Right lobe of liver (tissue), 6 donors: ENCODE results near the gene MYPN. TPM values are rescaled to one million over a fixed set of nuclear protein-coding genes. Genes with fewer than 3 reads are reported as not detected.

Experiments used
- ATAC-seq, 4 donors: fragments of 200-7000 bp; cut with Tn5 transposase; one replicate each; pipeline ENCODE4 v1.9.1; 2020; ENCODE audit warnings: mild to moderate bottlenecking in 4 of 4, moderate library complexity in 4 of 4
- DNase-seq, 3 donors: peaks; one replicate each; pipeline ENCODE4 v3.0.0-alpha.2; 2020
- H3K27ac ChIP-seq, 3 donors: fragments of 200-600 bp; one replicate each; pipeline ENCODE4 v1.8.0; 2022
- H3K27me3 ChIP-seq, 2 donors: fragments of 200-600 bp; one replicate each; pipeline ENCODE4 v1.8.0; 2022
- H3K36me3 ChIP-seq, 4 donors: fragments of 200-600 bp; sonication (generic) in 1 of 4; one replicate each; pipeline versions ENCODE4 v1.5.1 to v1.8.0; 2017 to 2022; ENCODE audit warnings: control low read depth in 1 of 4
- H3K4me1 ChIP-seq, 4 donors: fragments of 200-600 bp; sonication (generic) in 1 of 4; one replicate each; pipeline versions ENCODE4 v1.5.1 to v1.8.0; 2017 to 2022; ENCODE audit warnings: control low read depth in 1 of 4
- H3K4me3 ChIP-seq, 3 donors: fragments of 200-600 bp; one replicate each; pipeline ENCODE4 v1.8.0; 2022
- H3K9me3 ChIP-seq, 4 donors: fragments of 200-600 bp; sonication (generic) in 1 of 4; one replicate each; pipeline versions ENCODE4 v1.5.1 to v1.8.0; 2017 to 2022; ENCODE audit warnings: control low read depth in 1 of 4
- POLR2A ChIP-seq: fragments of 450-650 bp; IDR thresholded peaks from one replicate; pipeline ENCODE4 v1.6.1; 2017; ENCODE audit warnings: antibody characterized with exemption, mild to moderate bottlenecking
- WGBS: methylation state at CpG from one replicate; pipeline ENCODE4 v1.1.6; 2018; ENCODE audit warnings: low coverage, low lambda C conversion rate; ENCODE audit not compliant: insufficient coverage; ENCODE audit errors: missing lambda C conversion rate; 5-methylcytosine and 5-hydroxymethylcytosine counted together
- intact Hi-C, 2 donors: fragments of 100-400 bp; cut with DNase I; formaldehyde crosslinking; loops; one replicate each; pipeline versions ENCODE4 v1.11.2 to v1.14.1; 2022
- total RNA-seq, 6 experiments: library from RNA; depleted of rRNA in 2 of 6; stranded (reverse); fragments of >200 nt in 2 of 6; fragmentation: NEBNext Ultra II Directional in 3 of 6; extraction: Animal tissue kit (Norgen Biotek cat#: 25700) in 3 of 6; gene quantifications; one replicate each; pipeline versions ENCODE4 v1.1.0 to v1.2.4, GENCODE V29; 2016 to 2023
- TF ChIP-seq, protein P1 (sequence below), 4 donors: fragments of 200-600 bp in 3 of 4; fragments of 450-650 bp in 1 of 4; IDR thresholded peaks; one replicate each; pipeline versions ENCODE4 v1.5.1 to v1.8.0; 2016 to 2022; ENCODE audit warnings: antibody characterized with exemption in 4 of 4, mild to moderate bottlenecking in 2 of 4
- donor health status: DM: no; HTN: yes; CAD: no.
- donor health status: DM: no; HTN: no; CAD: no.
- donor health status: DM: no; HTN: no; CAD: no.
- donor health status: DM: no; HTN: yes; CAD: no.
- donor health status: DM: no; HTN: yes; CAD: no.

MYPN gene
- total RNA-seq, 6 experiments from 2014 or later: 0.07 to 0.31 (median 0.10) TPM; not detected in 2

DNA sequence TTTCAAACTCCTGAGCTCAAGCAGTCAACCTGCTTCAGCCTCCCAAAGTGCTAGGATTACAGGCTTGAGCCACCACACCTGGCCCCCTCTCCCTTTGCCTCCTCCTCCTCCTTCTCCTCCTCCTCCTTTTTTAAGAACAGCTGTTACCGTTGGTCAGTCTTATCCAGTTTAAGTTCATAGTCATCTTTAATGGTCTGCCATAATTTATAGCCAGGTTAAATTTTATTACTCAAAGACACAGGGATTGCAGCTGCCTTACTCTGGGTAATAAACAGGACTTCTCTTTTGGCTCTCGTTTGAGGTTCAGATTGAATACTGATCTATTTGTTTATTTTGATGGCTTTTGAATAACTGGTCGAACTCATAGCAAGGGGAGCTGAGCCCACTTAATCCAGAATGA lies 87.4 kb downstream of the MYPN start:
- TF ChIP-seq POLR2A: no peak
- TF ChIP-seq, protein P1, sequence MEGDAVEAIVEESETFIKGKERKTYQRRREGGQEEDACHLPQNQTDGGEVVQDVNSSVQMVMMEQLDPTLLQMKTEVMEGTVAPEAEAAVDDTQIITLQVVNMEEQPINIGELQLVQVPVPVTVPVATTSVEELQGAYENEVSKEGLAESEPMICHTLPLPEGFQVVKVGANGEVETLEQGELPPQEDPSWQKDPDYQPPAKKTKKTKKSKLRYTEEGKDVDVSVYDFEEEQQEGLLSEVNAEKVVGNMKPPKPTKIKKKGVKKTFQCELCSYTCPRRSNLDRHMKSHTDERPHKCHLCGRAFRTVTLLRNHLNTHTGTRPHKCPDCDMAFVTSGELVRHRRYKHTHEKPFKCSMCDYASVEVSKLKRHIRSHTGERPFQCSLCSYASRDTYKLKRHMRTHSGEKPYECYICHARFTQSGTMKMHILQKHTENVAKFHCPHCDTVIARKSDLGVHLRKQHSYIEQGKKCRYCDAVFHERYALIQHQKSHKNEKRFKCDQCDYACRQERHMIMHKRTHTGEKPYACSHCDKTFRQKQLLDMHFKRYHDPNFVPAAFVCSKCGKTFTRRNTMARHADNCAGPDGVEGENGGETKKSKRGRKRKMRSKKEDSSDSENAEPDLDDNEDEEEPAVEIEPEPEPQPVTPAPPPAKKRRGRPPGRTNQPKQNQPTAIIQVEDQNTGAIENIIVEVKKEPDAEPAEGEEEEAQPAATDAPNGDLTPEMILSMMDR (IDR thresholded peaks at IDR 0.05): no peak
- H3K4me3 ChIP-seq: no peak overlapping the region
- intact Hi-C loops: no loop called here
- H3K27ac ChIP-seq: no peak overlapping the region
- no peaks in the 10 kb centered on the region for H3K27me3 ChIP-seq
- H3K36me3 ChIP-seq: no peaks in the 10 kb centered on the region
- no peak for DNase-seq
- 46% methylated on average over 3 of the region's 3 CpGs for WGBS
- ATAC-seq: no peak
- peaks cover 0 to 3% (median 0%) of the 10 kb centered on the region in 4 donors for H3K4me1 ChIP-seq
- no peaks in the 10 kb centered on the region for H3K9me3 ChIP-seq

DNA sequence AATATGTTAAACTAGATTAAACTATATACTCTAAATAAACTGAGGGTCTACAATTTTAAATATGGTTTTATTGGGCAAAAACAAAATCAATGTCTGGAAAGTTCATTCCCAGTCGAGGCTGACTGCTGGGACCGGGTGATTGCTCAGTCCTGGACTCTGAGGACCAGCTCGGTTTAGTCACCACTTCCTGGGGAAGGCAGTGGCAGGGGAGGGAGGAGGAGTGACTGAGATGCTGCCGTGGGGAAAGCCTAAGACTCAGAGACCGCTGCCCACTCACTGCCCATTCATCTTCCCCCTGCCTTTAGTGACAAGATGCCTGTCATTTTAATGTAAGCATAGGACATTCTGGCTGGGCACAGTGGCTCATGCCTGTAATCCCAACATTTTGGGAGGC lies 93.7 kb downstream of the MYPN start:
- Histone ChIP-seq H3K4me3 (no peak overlapping the region), H3K27me3 (no peaks in the 10 kb centered on the region), H3K4me1 (peaks cover 0 to 3% (median 0%) of the 10 kb centered on the region in 4 donors), H3K27ac (no peak overlapping the region), H3K9me3 (no peaks in the 10 kb centered on the region), H3K36me3 (no peaks in the 10 kb centered on the region)
- DNase-seq (no peak), ATAC-seq (peak in 2 of 4 donors; percentile 44 to 45)
- intact Hi-C loops: no loop called here
- 15% methylated on average over 3 of the region's 5 CpGs for WGBS
- TF ChIP-seq POLR2A: no peak
- TF ChIP-seq, protein P1 (IDR thresholded peaks at IDR 0.05): no peak

DNA sequence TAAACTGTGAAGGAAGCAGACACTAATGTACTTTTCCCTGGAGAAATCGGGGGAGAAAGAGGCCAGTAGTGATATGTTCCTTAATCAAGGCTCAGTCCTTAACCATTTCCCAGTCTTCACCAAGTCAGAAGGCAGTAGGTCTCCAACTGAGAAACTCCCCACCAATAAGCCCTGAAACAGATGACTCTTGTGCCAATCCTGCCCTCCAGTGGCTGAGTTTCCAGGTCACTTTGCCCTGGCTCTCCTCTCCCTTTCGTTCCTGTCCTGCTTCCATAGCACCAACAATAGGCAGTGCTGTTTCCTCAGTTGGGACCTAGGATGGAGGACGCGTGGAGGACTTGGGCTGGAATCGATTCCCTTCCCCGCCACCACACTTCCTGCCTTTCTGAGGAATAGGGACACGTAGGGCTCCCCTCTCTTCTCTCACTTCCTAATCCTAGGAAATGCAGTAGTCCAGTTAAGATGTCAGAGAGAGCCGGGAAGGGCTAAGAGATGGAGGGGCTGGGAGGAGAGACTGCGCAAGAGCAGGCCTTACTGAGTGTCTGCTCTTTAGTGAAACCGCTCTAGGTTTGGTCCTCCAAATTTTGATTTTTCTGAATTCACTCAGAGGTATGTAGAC lies 99.2 kb downstream of the MYPN start:
- TF ChIP-seq POLR2A: no peak
- TF ChIP-seq, protein P1 (IDR thresholded peaks at IDR 0.05): peak; percentile 62 to 74 (median 67)
- WGBS: 29% methylated on average over 10 of the region's 10 CpGs
- Histone ChIP-seq H3K27me3 (no peaks in the 10 kb centered on the region), H3K36me3 (no peaks in the 10 kb centered on the region), H3K4me3 (no peak overlapping the region), H3K9me3 (no peaks in the 10 kb centered on the region), H3K27ac (no peak overlapping the region), H3K4me1 (no peaks in the 10 kb centered on the region)
- intact Hi-C loops: no loop called here
- peak; percentile 95 to 98 (median 96) for ATAC-seq
- DNase-seq: peak; percentile 57 to 74 (median 60)

DNA sequence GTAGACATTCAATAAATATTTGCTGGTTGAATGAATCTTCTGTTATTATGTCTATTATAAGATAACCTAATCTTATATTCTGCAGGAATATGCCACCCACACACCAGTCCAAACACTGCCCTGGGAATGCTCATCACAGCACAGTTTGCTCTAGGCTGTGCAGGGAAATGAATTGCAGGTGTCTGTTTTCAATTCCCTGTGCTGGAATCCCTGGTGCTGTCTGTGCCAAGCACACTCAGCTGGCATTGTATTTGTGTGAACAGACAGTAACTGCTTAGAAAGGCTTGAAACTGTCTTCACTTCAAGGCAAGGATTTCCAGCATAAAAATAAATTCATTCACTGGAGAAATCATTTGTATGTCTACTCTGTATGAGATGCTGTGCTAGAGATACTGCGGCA lies 102.4 kb downstream of the MYPN start:
- H3K36me3 ChIP-seq: no peaks in the 10 kb centered on the region
- WGBS: 40% methylated on average over 1 of the region's 1 CpG
- no peak for TF ChIP-seq POLR2A
- TF ChIP-seq, protein P1 (IDR thresholded peaks at IDR 0.05): no peak
- no peak for ATAC-seq
- H3K4me1 ChIP-seq: no peaks in the 10 kb centered on the region
- no peaks in the 10 kb centered on the region for H3K9me3 ChIP-seq
- H3K4me3 ChIP-seq: no peak overlapping the region
- H3K27ac ChIP-seq: no peak overlapping the region
- no peak for DNase-seq
- intact Hi-C loops: loop anchor here in 1 of 2 donors (5.0 kb wide), 1 partner anchor 136 kb away; no protein-coding TSS in a partner anchor
- H3K27me3 ChIP-seq: no peaks in the 10 kb centered on the region
